Posterior cingulate gyrus (tissue), 11 donors: ENCODE measurements around the gene TLE5.

ENCODE experiments used
- DNase-seq, 10 donors: peaks; one replicate each; pipeline versions ENCODE4 v3.0.0 to v3.0.0-alpha.2; 2020 to 2021; ENCODE audit warnings: mixed read lengths in 3 of 10
- intact Hi-C: fragments of 100-400 bp; cut with DNase I; formaldehyde crosslinking; loops from one replicate; pipeline ENCODE4 v1.15.1; 2023

The TLE5 gene, protein sequence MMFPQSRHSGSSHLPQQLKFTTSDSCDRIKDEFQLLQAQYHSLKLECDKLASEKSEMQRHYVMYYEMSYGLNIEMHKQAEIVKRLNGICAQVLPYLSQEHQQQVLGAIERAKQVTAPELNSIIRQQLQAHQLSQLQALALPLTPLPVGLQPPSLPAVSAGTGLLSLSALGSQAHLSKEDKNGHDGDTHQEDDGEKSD

GRCh38 chr19:3062165-3063105, at the start of gene TLE5:
Gene TLE5 (minus strand): TSS chr19:3062495. CDS start chr19:3062200, 295 bp downstream.
- intact Hi-C loops, result no loop called here
- DNase-seq, result peak in 8 of 10 donors; percentile 28 to 94 (median 56)

GRCh38 chr19:3111586-3112247, 49.4 kb upstream of the TLE5 start:
- intact Hi-C loops, result no loop called here
- peak in 1 of 10 donors; percentile 74 for DNase-seq

GRCh38 chr19:3110126-3110825, 48.0 kb upstream of the TLE5 start:
- intact Hi-C loops, result no loop called here
- peak in 1 of 10 donors; percentile 73 for DNase-seq

DNA sequence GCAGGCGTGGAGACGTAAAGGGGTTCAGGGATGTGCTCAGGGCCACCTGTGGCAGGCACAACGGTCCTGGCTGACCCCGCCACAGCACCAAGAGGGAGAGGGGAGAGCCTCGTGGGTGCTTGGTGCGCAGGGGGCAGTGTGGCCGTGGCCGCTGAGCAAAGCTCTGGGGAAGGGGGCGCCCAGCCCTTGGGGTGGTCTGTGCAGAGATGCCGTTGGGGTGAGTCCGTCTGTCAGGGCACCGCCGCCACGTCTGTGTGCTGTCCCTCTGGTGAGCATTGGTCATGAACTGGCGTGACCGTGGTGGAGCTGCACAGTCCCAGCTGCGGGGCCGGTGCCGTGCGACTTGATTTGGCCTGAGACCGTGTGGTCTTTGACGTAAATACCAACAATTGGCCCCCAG, 47.2 kb upstream of the TLE5 start:
- DNase-seq, result peak in 1 of 10 donors; percentile 67
- intact Hi-C loops, result loop anchor here (10.0 kb wide), 2 partner anchors 155 to 225 kb away; no protein-coding TSS in a partner anchor

DNA sequence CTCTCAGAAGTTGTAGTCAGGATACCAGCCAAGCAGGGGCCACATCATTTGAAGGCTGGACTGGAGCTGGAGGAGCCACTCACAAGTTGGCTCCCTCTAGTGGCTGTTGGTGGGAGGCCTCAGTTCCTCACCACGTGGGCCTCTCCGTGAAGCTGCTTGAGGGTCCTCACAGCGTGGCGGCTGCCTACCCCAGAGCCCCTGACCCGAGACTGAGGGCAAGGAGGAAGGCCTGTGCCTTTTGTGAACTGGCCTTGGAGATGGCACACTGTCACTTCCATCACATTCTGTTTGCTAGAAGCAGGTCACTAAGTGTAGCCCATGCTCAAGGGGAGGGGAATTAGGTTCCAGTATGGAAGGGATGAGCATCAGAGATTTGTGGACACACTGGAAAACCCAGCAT, 46.5 kb upstream of the TLE5 start:
- DNase-seq, result peak in 5 of 10 donors; percentile 36 to 92 (median 49)
- intact Hi-C loops, result loop anchor here (10.0 kb wide), 2 partner anchors 154 to 224 kb away; no protein-coding TSS in a partner anchor

DNA sequence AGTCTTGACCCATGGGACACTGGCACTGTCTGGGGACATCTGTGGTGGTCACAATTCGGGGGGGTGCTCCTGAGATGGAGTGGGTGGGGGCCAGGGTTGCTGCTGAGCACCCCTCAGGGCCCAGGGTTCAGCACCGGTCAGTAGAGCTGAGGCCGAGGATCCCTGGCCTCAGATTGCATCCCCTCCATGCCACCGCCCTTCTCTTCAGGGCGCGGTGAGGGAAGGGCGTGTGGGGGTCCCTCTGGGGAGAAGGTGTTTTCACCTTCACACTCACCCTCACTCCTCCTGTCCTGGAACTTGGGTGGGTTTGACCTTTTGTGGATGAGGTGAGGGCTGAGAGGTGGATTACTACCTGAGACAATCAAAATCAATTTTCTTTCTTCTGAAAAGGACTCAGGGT, 45.4 kb upstream of the TLE5 start:
- intact Hi-C loops, result loop anchor here (10.0 kb wide), 2 partner anchors 153 to 223 kb away; no protein-coding TSS in a partner anchor

DNA sequence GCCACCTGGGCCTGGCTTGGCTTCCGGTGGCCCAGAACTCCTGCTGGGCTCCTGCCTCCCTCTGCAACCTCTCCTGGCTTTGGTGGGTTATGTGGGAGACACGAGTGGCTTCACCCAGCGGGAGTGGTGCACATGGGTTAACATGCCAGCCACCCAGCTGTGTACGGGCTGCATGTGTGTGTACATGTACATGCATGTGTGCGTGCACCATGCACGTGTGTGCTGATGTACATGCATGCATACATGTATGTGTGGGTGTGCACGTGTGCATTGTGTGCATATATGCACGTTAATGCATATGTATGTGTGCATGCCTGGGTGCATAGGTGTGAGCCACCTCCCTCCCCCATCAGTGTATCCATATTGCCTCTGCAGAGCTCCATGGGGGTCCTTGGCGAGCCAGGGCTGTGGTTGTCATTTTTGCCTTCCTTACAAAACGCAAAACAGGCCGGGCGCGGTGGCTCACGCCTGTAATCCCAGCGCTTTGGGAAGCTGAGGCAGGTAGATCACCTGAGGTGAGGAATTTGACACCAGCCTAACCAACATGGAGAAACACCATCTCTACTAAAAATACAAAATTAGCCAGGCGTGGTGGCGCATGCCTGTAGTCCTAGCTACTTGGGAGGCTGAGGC, 44.3 kb upstream of the TLE5 start:
- intact Hi-C loops, result loop anchor here (10.0 kb wide), 2 partner anchors 152 to 222 kb away; no protein-coding TSS in a partner anchor
- DNase-seq, result no peak

More for the DNA sequence above, 45.4 kb upstream of the TLE5 start:
- peak in 1 of 10 donors; percentile 71 for DNase-seq

GRCh38 chr19:3105641-3106508, 43.6 kb upstream of the TLE5 start:
- intact Hi-C loops, result loop anchor here (10.0 kb wide), 2 partner anchors 151 to 221 kb away; no protein-coding TSS in a partner anchor
- DNase-seq, result no peak

DNA sequence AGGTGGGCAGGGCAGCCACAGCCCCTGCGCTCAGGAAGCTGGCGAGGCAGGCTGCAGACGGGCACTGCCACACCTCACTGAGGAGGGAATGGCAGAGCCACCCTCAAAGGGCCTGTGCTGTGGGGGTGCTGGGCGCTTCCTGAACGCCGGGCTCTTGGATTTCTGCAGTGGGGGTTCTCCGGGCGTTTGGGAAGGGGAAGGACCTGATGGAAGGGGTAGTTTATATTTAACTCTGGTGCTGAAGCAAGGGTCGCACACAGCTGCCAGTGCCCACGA, 42.4 kb upstream of the TLE5 start:
- intact Hi-C loops, result loop anchor here (10.0 kb wide), 2 partner anchors 150 to 220 kb away; no protein-coding TSS in a partner anchor
- DNase-seq, result no peak

DNA sequence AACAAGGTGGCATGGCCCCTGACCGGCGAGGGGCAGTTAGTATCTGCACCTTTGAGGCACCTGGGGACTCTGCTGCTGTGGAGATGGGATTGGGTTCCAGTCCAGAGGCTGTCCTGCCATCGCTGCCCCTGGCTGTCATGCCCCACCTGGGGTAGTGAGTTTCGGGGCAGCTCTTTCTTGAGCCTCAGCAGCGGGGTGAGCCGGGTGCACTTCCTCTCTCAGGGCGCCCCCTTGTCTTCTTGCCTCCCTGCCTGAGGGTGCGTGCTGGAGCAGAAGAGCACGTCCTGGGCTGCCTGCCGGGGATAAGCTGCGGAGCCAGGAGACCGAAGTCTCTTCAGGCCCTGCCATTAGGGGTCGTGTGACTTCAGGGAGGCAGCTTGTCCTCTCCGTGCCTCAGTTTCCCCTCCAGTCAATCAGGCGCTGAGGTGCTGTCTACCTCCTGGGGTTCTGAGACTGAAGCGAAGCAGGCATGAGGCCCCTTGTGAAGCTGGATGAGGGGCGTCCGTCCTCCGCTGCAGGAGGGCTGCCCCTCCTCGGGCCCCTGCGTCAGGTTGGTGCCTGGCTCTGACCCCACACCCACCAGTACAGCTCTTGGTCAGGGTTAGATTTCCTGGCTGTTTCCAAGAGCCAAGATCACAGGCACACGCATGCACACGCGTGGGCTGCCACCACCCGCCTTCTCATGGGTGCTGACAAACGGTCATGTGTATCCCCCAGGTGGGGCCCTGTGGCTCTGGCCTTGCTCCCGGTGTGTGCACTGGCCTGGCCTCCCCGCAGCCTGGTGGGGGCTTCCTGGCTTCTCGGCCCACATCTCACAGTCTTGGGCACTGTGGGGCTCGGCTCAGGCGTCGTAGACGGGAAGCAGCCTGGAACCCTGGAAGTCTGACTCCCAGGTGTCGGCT, 40.2 kb upstream of the TLE5 start:
- intact Hi-C loops, result loop anchor here (10.0 kb wide), 2 partner anchors 148 to 218 kb away; no protein-coding TSS in a partner anchor
- DNase-seq, result peak in 1 of 10 donors; percentile 75

DNA sequence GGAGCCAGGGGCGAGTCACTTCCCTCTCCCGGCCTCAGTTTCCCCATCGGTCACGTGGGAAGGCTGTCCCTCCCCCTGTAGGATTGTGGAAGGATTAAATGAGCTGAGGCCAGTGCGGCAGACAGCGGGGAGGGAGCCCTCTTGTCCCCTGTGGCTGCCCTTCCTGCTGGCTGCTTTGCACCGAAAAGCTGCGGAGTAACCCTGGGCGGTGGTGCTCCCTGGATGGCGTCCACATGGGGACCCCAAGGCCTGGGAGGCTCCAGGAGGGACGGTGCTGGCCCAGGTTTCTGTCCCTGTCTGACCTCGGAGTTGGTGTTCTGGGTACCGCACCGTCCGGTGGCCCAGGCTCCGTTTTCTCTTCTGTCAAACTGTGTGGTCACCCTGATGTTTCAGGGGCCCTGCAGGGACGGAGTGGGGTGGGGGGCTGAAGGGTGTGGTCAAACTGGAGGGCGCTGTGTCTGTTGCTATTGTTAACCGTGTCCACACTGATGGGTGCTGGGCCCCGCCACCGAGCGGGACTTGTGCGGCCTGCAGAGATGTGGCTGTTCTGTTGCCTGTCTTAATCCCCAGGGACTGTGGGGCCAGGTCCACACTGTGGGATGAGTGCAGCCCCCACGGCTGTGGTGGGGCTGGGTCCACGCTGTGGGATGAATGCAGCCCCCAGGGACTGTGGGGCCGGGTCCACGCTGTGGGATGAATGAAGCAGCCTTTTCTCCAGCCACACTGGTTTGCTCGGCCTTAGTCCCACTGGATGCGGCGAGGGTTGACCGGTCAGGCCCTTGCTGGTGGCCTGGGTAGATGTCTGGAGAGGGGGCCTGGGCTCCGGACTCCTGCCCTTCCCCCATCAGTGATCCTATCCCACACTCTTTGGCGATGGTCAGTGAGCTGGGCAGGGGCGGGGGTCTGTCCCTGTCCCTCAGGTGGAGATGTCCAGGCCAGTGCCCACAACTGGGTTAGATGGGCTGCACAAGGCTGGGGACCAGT, 38.7 kb upstream of the TLE5 start:
- intact Hi-C loops, result loop anchor here (10.0 kb wide), 2 partner anchors 146 to 216 kb away; no protein-coding TSS in a partner anchor

GRCh38 chr19:3100331-3100730, 38.0 kb upstream of the TLE5 start:
- intact Hi-C loops, result loop anchor here (10.0 kb wide), 2 partner anchors 146 to 216 kb away; no protein-coding TSS in a partner anchor

More for the DNA sequence above, 38.7 kb upstream of the TLE5 start:
- DNase-seq, result peak in 1 of 10 donors; percentile 73

GRCh38 chr19:3099347-3100145, 37.3 kb upstream of the TLE5 start:
- peak in 1 of 10 donors; percentile 72 for DNase-seq
- intact Hi-C loops, result loop anchor here (10.0 kb wide), 2 partner anchors 145 to 215 kb away; no protein-coding TSS in a partner anchor

More at GRCh38 chr19:3100331-3100730, 38.0 kb upstream of the TLE5 start:
- DNase-seq, result peak in 1 of 10 donors; percentile 65

DNA sequence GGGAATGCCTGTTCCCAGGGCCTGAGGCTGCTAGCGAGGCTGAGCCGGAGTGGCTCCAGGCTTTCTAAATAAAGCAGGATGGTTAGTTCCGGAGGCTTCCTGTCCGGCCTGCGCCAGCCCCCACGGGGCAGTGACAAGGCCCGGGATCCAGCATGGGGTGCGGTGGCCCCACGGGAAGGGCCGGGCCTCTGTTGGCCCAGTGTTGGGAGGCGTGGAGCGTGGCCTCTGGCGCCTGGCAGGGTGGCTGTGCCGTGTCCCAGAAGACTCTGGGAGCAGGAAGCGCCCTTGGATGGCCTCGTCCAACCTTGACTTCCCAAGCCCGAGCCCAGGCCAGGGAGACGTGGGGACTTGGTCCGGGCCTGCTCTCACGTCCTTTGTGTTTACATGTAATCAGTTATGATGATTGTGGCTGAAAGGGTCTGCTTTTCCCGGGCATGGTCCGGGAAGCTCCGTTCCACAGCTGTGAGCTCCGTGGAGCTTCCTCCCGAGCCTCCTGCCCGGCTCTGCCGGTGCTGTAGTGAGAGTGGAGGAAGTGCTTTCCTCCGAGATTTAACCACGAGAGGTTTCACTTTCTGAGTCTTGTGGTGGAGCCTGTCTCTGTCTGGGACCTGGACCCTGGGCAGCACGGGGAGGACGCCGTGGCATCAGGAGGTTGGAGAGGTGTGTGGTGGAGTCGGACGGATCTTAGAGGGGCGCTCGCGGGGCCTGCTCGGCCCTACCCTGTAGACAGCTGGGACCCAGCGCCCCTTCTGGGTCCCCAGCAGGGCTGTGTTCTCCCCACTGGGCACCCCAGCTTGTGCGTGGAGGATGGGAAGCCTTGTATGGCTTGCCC, 36.4 kb upstream of the TLE5 start:
- DNase-seq, result peak in 2 of 10 donors; percentile 71 to 72
- intact Hi-C loops, result no loop called here
